Activated naive CD8-positive, alpha-beta T cell treated with anti-CD3 and anti-CD28 coated beads, Interleukin-2, amount 10 ng/mL, durations not matched to agents 7 days and 5 days (primary cell): ENCODE data around the gene COMP. TPM values are rescaled to one million over a fixed set of nuclear protein-coding genes. Genes with fewer than 3 reads are reported as not detected.

ENCODE experiments used
- ATAC-seq: fragments of 150-1000 bp; cut with Tn5 transposase; one replicate; pipeline ENCODE4 v1.10.0; 2021; ENCODE audit warnings: low read depth, moderate library complexity
- POLR2A ChIA-PET: fragments of 350-600 bp; sonication (Branson Sonifier 250); formaldehyde crosslinking; loops from one replicate; lab custom pipeline; 2021; ENCODE audit warnings: antibody characterized with exemption; lab: Charles Lee
- DNase-seq: peaks from one replicate; pipeline ENCODE4 v3.0.0; 2021
- H3K27ac Mint-ChIP-seq: one replicate; pipeline ENCODE4 v1.8.0; 2022; ENCODE audit warnings: mild to moderate bottlenecking, mixed read lengths
- H3K27me3 Mint-ChIP-seq: one replicate; pipeline ENCODE4 v1.8.0; 2022; ENCODE audit warnings: mild to moderate bottlenecking, moderate library complexity, mixed read lengths
- H3K36me3 Mint-ChIP-seq: one replicate; pipeline ENCODE4 v1.8.0; 2021; ENCODE audit warnings: mild to moderate bottlenecking, mixed read lengths
- H3K4me1 Mint-ChIP-seq: one replicate; pipeline ENCODE4 v1.8.0; 2021; ENCODE audit warnings: mixed read lengths
- H3K4me3 Mint-ChIP-seq: one replicate; pipeline ENCODE4 v1.8.0; 2022; ENCODE audit warnings: mild to moderate bottlenecking, moderate library complexity, mixed read lengths
- H3K9me3 Mint-ChIP-seq: one replicate; pipeline ENCODE4 v1.8.0; 2021; ENCODE audit warnings: mixed read lengths
- total RNA-seq, 2 experiments: library from RNA; stranded (reverse); gene quantifications; one replicate each; pipeline ENCODE4 v1.2.3, GENCODE V29; 2021

Gene COMP
- total RNA-seq, 2 experiments from 2014 or later = not detected

- peaks cover 1% of the 10 kb centered on the region for H3K27me3 Mint-ChIP-seq
- no peak overlapping the region for H3K27ac Mint-ChIP-seq
- H3K36me3 Mint-ChIP-seq = no peaks in the 10 kb centered on the region
- DNase-seq (no peak), ATAC-seq (no peak)
- POLR2A ChIA-PET = no interaction called here
- no peak overlapping the region for H3K4me3 Mint-ChIP-seq
- H3K4me1 Mint-ChIP-seq = peaks cover 4% of the 10 kb centered on the region
- no peaks in the 10 kb centered on the region for H3K9me3 Mint-ChIP-seq
Observed at GRCh38 chr19:18776288-18776594, 14.9 kb downstream of the COMP start.

- DNase-seq = no peak
Observed at GRCh38 chr19:18775586-18776287, 15.4 kb downstream of the COMP start.

GRCh38 chr19:18774782-18775444 is 16.2 kb downstream of the COMP start:
- Mint-ChIP-seq H3K4me1 (peaks cover 4% of the 10 kb centered on the region), H3K27ac (no peak overlapping the region), H3K36me3 (no peaks in the 10 kb centered on the region), H3K27me3 (peaks cover 1% of the 10 kb centered on the region), H3K9me3 (no peaks in the 10 kb centered on the region), H3K4me3 (no peak overlapping the region)
- ATAC-seq (no peak), DNase-seq (no peak)
- POLR2A ChIA-PET = no interaction called here

More at GRCh38 chr19:18775586-18776287, 15.4 kb downstream of the COMP start:
- Mint-ChIP-seq H3K4me1 (peaks cover 4% of the 10 kb centered on the region), H3K27ac (no peak overlapping the region), H3K36me3 (no peaks in the 10 kb centered on the region), H3K9me3 (no peaks in the 10 kb centered on the region), H3K4me3 (no peak overlapping the region), H3K27me3 (peaks cover 1% of the 10 kb centered on the region)
- POLR2A ChIA-PET = no interaction called here
- no peak for ATAC-seq

DNA sequence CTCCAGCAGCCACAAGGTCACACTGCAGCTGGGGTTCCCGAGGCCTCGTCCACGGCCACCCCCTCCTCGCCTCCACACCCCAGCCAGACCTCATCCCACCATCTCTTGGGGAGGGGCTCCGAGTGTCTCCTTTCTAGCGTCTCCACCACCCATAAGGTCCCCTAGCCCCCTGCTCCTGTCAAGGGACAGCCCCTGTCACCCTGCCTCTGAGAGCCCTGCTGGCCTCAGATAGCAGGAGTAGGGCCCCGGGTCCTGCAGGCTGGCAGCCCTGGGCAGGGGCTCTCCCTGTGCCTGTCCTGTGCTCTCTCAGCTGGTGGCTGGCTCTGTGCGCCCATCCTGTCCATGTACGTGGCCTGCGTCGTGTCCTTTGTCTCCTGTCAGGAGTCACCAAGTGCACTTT is 17.0 kb downstream of the COMP start:
- ATAC-seq = no peak
- Mint-ChIP-seq H3K4me1 (peaks cover 4% of the 10 kb centered on the region), H3K36me3 (no peaks in the 10 kb centered on the region), H3K27ac (no peak overlapping the region), H3K9me3 (no peaks in the 10 kb centered on the region), H3K4me3 (no peak overlapping the region), H3K27me3 (peaks cover 1% of the 10 kb centered on the region)
- POLR2A ChIA-PET = no interaction called here
- no peak for DNase-seq

GRCh38 chr19:18773682-18774081 is 17.4 kb downstream of the COMP start:
- DNase-seq = no peak
- no peak overlapping the region for H3K4me3 Mint-ChIP-seq
- H3K27ac Mint-ChIP-seq = no peak overlapping the region
- no peaks in the 10 kb centered on the region for H3K36me3 Mint-ChIP-seq
- no peaks in the 10 kb centered on the region for H3K9me3 Mint-ChIP-seq
- ATAC-seq = no peak
- POLR2A ChIA-PET = no interaction called here
- H3K27me3 Mint-ChIP-seq = peaks cover 1% of the 10 kb centered on the region
- H3K4me1 Mint-ChIP-seq = peaks cover 4% of the 10 kb centered on the region

- ATAC-seq (no peak), DNase-seq (no peak)
- H3K36me3 Mint-ChIP-seq = no peaks in the 10 kb centered on the region
- H3K27me3 Mint-ChIP-seq = peaks cover 1% of the 10 kb centered on the region
- no peaks in the 10 kb centered on the region for H3K9me3 Mint-ChIP-seq
- no peak overlapping the region for H3K4me3 Mint-ChIP-seq
- POLR2A ChIA-PET = no interaction called here
- H3K4me1 Mint-ChIP-seq = no peaks in the 10 kb centered on the region
- no peak overlapping the region for H3K27ac Mint-ChIP-seq
Observed at GRCh38 chr19:18772620-18773587, 18.2 kb downstream of the COMP start.

- Mint-ChIP-seq H3K4me3 (no peak overlapping the region), H3K27me3 (no peaks in the 10 kb centered on the region), H3K9me3 (no peaks in the 10 kb centered on the region), H3K4me1 (no peaks in the 10 kb centered on the region), H3K27ac (no peak overlapping the region), H3K36me3 (no peaks in the 10 kb centered on the region)
- no peak for ATAC-seq
- no peak for DNase-seq
- POLR2A ChIA-PET = no interaction called here
Observed at GRCh38 chr19:18771328-18772242, 19.5 kb downstream of the COMP start.

DNA sequence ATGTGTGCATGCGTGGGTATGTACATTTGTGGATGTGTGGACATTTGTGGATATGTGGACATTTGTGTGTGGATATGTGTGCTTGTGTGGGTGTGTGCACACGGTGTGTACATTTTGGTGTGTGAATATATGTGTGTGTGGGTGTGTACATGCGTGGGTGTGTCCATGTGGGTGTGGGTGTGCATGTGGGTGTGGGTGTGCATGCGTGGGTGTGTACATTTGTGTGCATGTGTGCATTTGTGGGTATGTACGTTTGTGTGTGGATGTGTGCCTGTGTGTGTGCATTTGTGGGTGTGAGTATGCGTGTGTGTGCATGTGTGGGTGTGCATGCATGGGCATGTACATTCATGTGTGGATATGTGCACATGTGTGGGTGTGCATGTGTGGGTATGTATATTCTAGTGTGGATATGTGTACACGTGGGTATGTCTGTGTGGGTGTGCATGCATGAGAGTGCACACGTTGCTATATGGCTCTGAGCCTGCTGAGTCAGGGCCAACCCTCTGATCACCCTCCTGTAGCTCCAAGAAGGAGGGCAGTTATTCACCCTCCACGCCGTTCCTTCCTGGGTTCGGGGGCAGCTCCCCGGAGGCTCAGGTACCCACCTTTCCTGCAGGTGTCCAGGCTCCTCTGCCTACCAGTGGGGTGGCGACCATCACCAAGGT is 20.3 kb downstream of the COMP start:
- POLR2A ChIA-PET = no interaction called here
- no peak overlapping the region for H3K27ac Mint-ChIP-seq
- no peaks in the 10 kb centered on the region for H3K36me3 Mint-ChIP-seq
- H3K4me1 Mint-ChIP-seq = no peaks in the 10 kb centered on the region
- ATAC-seq (no peak), DNase-seq (no peak)
- no peaks in the 10 kb centered on the region for H3K27me3 Mint-ChIP-seq
- H3K4me3 Mint-ChIP-seq = no peak overlapping the region
- no peaks in the 10 kb centered on the region for H3K9me3 Mint-ChIP-seq

DNA sequence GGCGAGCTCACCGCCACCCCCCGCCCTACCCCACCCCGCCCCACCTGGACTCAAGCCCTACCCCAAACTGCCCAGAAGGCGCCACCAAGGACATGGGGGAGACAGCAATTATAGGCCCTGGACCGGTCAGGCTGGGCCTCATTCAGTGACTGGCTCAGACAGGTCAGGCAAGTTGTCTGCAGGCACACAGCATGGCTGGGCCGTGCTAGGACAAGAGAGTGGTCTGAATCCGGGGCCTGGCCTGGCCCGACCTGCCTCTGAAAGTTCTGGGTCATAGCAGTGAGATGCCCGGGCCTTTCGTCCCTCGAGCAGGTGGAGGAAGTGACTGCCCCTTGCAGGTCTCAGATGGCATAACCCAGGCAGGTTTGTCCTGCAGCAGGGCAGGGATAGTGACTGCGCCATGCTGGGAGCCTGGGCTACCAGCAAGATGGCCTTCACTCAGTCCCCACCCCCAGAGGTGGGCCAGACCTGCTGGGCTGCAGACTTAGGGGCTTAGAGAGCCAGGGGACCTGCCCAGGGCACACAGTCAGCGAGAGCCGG is 21.0 kb downstream of the COMP start:
- no peaks in the 10 kb centered on the region for H3K36me3 Mint-ChIP-seq
- H3K27ac Mint-ChIP-seq = no peak overlapping the region
- H3K9me3 Mint-ChIP-seq = no peaks in the 10 kb centered on the region
- POLR2A ChIA-PET = no interaction called here
- no peak overlapping the region for H3K4me3 Mint-ChIP-seq
- no peak for ATAC-seq
- no peaks in the 10 kb centered on the region for H3K27me3 Mint-ChIP-seq
- no peak for DNase-seq
- no peaks in the 10 kb centered on the region for H3K4me1 Mint-ChIP-seq

DNA sequence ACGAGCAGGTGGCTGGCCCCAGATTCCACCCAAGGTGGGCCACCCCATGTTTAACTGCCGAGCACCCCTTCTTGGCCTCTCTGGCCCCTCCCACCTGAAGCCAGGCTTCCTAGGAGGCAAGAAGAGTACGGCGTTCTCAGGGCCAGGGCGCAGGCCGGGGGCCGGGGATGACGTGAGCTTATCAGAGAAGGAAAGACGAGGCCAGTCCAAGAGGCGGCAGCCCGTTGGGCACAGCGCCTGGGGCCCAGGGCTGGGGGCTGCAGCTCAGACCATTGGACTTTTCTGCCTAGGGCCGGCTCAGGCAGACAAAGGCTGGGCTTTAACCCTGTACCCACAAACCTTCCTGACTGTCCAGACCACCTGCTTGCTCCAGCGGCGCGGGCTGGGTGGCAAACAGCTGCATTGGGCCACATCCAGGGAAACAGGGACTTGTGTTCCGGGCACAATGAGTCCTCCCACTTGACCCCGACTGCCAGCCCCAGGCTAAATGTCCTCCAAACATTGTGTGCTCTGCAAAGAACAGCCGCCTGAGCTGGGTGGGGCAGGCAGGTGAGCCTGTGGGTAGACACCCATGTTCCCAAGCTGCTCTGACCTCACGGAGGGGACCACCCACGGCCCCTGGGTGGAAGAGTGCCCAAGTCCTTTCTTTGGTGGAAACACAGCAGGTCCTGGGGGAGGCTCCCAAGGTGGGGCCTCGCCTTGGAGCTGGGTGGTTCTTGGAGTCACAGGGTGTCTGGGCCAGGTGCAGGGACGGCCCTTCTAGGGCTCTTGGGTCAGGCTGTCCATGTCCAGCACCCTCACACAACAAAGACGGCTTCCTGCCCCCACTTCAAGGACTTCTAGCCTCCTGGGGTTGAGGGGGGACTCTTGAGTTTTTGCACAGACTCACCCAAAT is 21.9 kb downstream of the COMP start:
- ATAC-seq (no peak), DNase-seq (no peak)
- peaks cover 2% of the 10 kb centered on the region for H3K4me1 Mint-ChIP-seq
- no peak overlapping the region for H3K4me3 Mint-ChIP-seq
- H3K36me3 Mint-ChIP-seq = no peaks in the 10 kb centered on the region
- no peaks in the 10 kb centered on the region for H3K27me3 Mint-ChIP-seq
- no peak overlapping the region for H3K27ac Mint-ChIP-seq
- H3K9me3 Mint-ChIP-seq = no peaks in the 10 kb centered on the region
- POLR2A ChIA-PET = interaction anchor here (0.6 kb wide), 1 partner anchor 25 kb away, joined by 3 read pairs; no protein-coding TSS in a partner anchor

GRCh38 chr19:18768046-18768771 is 22.9 kb downstream of the COMP start:
- Mint-ChIP-seq H3K36me3 (no peaks in the 10 kb centered on the region), H3K27ac (no peak overlapping the region), H3K27me3 (no peaks in the 10 kb centered on the region), H3K9me3 (no peaks in the 10 kb centered on the region), H3K4me1 (peaks cover 2% of the 10 kb centered on the region), H3K4me3 (no peak overlapping the region)
- POLR2A ChIA-PET = interaction anchor here (0.6 kb wide), 1 partner anchor 24 kb away, joined by 3 read pairs; no protein-coding TSS in a partner anchor
- DNase-seq = no peak
- ATAC-seq = no peak
